ENCODE results near the gene TLR5. TPM values are rescaled to one million over a fixed set of nuclear protein-coding genes. Genes with fewer than 3 reads are reported as not detected.

TLR5 gene
- total RNA-seq, 2 donors from 2014 or later = not detected

DNA sequence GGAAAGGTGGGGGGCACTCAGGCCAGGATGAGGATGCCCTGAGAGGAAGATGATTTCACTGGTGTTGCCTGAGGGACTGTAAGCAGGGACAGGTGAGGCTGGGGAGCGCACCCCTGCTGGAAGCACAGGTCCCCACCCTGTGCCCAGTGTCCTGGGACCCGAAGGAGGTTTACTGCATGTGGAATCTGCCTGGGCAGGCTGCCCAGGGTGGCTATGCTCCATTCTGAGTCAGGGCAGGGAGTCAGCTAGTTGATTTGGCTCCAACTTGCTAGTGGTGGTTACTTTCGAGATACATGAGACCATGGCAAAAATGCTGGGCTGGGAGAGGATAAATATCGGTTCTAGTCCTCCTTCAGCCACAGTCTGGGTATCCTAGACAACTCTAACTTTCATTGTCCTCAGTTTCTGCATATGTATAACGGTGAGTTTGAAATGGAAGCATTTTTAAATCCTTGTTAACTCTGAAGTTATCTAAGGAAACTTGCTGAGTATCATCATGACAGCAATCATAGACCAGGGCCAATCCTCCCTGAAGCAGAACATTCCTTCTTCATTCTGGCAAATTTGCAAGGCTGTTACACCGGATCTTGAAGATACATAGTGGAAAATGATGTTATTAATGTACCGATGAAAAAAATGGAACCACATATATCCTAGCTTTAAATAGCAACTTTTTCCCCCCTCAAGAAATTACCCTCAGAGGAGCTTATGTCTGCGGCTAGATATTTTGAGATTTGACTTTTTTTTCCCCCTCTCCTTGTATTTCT, 7.7 kb downstream of the TLR5 start:
- H3K4me1 Mint-ChIP-seq = peaks cover 14% of the 10 kb centered on the region
- DNase-seq = no peak
- peaks cover 53% of the 10 kb centered on the region for H3K27me3 Mint-ChIP-seq (ENCODE audit: insufficient read depth)
- H3K9me3 Mint-ChIP-seq = peaks cover 5% of the 10 kb centered on the region
- no peaks in the 10 kb centered on the region for H3K36me3 ChIP-seq (ENCODE audit: control insufficient read depth, insufficient read depth, low read length)
- H3K36me3 Mint-ChIP-seq (ENCODE audit: low read depth) = no peaks in the 10 kb centered on the region
- H3K9me3 ChIP-seq (ENCODE audit: control insufficient read depth, low read length) = peaks cover 8% of the 10 kb centered on the region
- H3K27ac Mint-ChIP-seq = no peak overlapping the region
- peaks cover 45% of the 10 kb centered on the region for H3K27me3 ChIP-seq (ENCODE audit: control insufficient read depth, insufficient read depth, low read length, poor library complexity, severe bottlenecking)
- H3K4me3 Mint-ChIP-seq = no peak overlapping the region
- H3K4me3 ChIP-seq (ENCODE audit: low read length) = no peak overlapping the region
- H3K27ac ChIP-seq (ENCODE audit: low read depth, low read length) = no peak overlapping the region
- TF ChIP-seq, protein P1, sequence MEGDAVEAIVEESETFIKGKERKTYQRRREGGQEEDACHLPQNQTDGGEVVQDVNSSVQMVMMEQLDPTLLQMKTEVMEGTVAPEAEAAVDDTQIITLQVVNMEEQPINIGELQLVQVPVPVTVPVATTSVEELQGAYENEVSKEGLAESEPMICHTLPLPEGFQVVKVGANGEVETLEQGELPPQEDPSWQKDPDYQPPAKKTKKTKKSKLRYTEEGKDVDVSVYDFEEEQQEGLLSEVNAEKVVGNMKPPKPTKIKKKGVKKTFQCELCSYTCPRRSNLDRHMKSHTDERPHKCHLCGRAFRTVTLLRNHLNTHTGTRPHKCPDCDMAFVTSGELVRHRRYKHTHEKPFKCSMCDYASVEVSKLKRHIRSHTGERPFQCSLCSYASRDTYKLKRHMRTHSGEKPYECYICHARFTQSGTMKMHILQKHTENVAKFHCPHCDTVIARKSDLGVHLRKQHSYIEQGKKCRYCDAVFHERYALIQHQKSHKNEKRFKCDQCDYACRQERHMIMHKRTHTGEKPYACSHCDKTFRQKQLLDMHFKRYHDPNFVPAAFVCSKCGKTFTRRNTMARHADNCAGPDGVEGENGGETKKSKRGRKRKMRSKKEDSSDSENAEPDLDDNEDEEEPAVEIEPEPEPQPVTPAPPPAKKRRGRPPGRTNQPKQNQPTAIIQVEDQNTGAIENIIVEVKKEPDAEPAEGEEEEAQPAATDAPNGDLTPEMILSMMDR (conservative IDR thresholded peaks at IDR 0.05) = no peak
- no peaks in the 10 kb centered on the region for H3K4me1 ChIP-seq (ENCODE audit: control insufficient read depth, insufficient read depth, low read length)
- no peak overlapping the region for H3K9ac ChIP-seq (ENCODE audit: extremely low read depth, low read length, poor library complexity, severe bottlenecking)
- WGBS, 2 experiments (ENCODE audit: insufficient coverage in 1 of 2, insufficient read length in 1 of 2) = 92 to 93% methylated on average over 5 to 8 of the region's 8 CpGs

DNA sequence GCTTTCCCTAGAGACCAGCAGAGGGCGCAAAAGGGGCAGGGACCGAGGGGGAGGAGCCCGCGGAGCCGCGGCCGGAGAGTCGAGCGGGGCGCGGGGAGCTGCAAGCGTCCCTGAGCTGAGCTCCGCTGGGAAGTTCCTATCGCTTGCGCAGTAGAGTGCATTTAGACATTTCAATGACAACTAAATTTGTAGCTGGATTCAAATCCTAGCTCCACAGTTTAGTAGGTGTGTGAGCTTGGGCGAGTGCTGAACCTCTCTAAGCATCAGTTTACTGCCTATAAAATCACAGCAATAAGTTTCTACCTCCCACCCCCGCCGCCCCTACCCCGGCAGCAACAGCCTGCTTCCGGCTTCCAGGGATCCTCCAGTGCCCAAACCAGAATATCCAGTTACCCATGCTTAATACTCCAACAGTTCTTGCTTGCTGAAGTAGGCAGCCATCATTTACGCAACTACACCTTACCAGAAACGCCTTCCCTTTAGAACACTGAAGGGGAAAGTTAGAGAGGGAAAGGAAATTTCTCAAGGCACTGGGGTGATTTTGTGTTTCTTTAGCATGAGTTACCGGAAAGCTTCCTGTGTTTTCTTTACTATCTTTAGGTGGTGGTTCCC, 9.1 kb downstream of the TLR5 start:
- DNase-seq = peak; percentile 96
- Mint-ChIP-seq H3K4me1 (peaks cover 28% of the 10 kb centered on the region), H3K36me3 (ENCODE audit: low read depth) (no peaks in the 10 kb centered on the region), H3K27ac (peak overlapping the region; percentile 59), H3K9me3 (peaks cover 2% of the 10 kb centered on the region), H3K4me3 (peak overlapping the region; percentile 56), H3K27me3 (ENCODE audit: insufficient read depth) (peaks cover 53% of the 10 kb centered on the region)
- Histone ChIP-seq H3K9me3 (ENCODE audit: control insufficient read depth, low read length) (peaks cover 4% of the 10 kb centered on the region), H3K27me3 (ENCODE audit: control insufficient read depth, insufficient read depth, low read length, poor library complexity, severe bottlenecking) (peaks cover 46% of the 10 kb centered on the region), H3K4me3 (ENCODE audit: low read length) (peak overlapping the region; percentile 69), H3K27ac (ENCODE audit: low read depth, low read length) (no peak overlapping the region), H3K9ac (ENCODE audit: extremely low read depth, low read length, poor library complexity, severe bottlenecking) (no peak overlapping the region), H3K36me3 (ENCODE audit: control insufficient read depth, insufficient read depth, low read length) (no peaks in the 10 kb centered on the region), H3K4me1 (ENCODE audit: control insufficient read depth, insufficient read depth, low read length) (no peaks in the 10 kb centered on the region)
- 8 to 10% methylated on average over 15 to 23 of the region's 23 CpGs for WGBS, 2 experiments (ENCODE audit: insufficient coverage in 1 of 2, insufficient read length in 1 of 2)
- TF ChIP-seq, protein P1 (conservative IDR thresholded peaks at IDR 0.05) = peak; percentile 97

DNA sequence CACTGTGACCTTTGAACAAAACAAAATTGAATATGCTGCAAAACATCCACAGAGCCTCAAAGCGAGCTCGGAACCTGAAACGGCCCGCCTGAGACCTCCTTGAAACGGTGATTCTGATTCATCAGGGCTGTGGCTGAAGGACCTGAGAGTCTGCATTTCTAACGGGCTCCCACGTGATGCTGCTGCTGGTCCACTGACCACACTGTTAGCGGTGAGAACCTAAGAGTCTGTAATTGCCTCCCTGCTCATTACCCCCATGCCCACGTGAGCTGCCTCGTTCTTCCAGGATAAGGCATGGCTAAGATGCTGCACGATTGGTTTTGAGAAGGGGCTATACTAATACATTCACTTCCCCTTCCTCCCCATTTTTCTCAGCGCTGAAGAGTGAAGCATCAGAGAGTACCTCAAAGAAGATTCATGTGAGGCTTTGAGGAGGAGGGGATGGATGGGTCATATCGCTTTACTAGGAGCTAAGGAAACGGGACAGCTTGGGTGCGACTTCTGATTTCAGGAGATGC, 9.7 kb downstream of the TLR5 start:
- WGBS, 2 experiments (ENCODE audit: insufficient coverage in 1 of 2, insufficient read length in 1 of 2) = 56 to 59% methylated on average over 13 to 15 of the region's 15 CpGs

More for the DNA sequence above, 9.7 kb downstream of the TLR5 start:
- no peaks in the 10 kb centered on the region for H3K9me3 ChIP-seq (ENCODE audit: control insufficient read depth, low read length)
- Mint-ChIP-seq H3K27me3 (ENCODE audit: insufficient read depth) (peaks cover 54% of the 10 kb centered on the region), H3K9me3 (peaks cover 1% of the 10 kb centered on the region), H3K4me1 (peaks cover 28% of the 10 kb centered on the region), H3K4me3 (peak overlapping the region; percentile 56), H3K27ac (no peak overlapping the region), H3K36me3 (ENCODE audit: low read depth) (no peaks in the 10 kb centered on the region)
- H3K9ac ChIP-seq (ENCODE audit: extremely low read depth, low read length, poor library complexity, severe bottlenecking) = no peak overlapping the region
- TF ChIP-seq, protein P1 (conservative IDR thresholded peaks at IDR 0.05) = no peak
- H3K36me3 ChIP-seq (ENCODE audit: control insufficient read depth, insufficient read depth, low read length) = no peaks in the 10 kb centered on the region
- H3K4me3 ChIP-seq (ENCODE audit: low read length) = no peak overlapping the region
- H3K4me1 ChIP-seq (ENCODE audit: control insufficient read depth, insufficient read depth, low read length) = no peaks in the 10 kb centered on the region
- no peak overlapping the region for H3K27ac ChIP-seq (ENCODE audit: low read depth, low read length)
- DNase-seq = no peak
- peaks cover 46% of the 10 kb centered on the region for H3K27me3 ChIP-seq (ENCODE audit: control insufficient read depth, insufficient read depth, low read length, poor library complexity, severe bottlenecking)

Data from endodermal cell (in vitro differentiated cells).